HepG2 (cell line): ENCODE measurements around the gene ZNF284. TPM values are rescaled to one million over a fixed set of nuclear protein-coding genes. Genes with fewer than 3 reads are reported as not detected.

Source experiments
- CEBPZ ChIP-seq: IDR thresholded peaks from 2 replicates; pipeline ENCODE4 v1.6.1; 2012; ENCODE audit warnings: low read length, improper control_type of control experiment
- DZIP1 ChIP-seq: sonication (generic); formaldehyde crosslinking; IDR thresholded peaks from 2 replicates; pipeline ENCODE4 v1.5.0; 2020; ENCODE audit warnings: mild to moderate bottlenecking, missing genetic modification reagents
- FOSL2 ChIP-seq: sonication (generic); formaldehyde crosslinking; IDR thresholded peaks from 2 replicates; pipeline ENCODE4 v1.4.0; 2020; ENCODE audit warnings: missing genetic modification reagents
- JUND ChIP-seq: sonication (generic); formaldehyde crosslinking; IDR thresholded peaks from 2 replicates; pipeline ENCODE4 v1.8.0; 2022; ENCODE audit warnings: mild to moderate bottlenecking, missing genetic modification reagents
- MAZ ChIP-seq, 2 experiments: sonication (generic) in 1 of 2; formaldehyde crosslinking in 1 of 2; IDR thresholded peaks; 2 replicates each; pipeline versions ENCODE4 v1.5.0 to v1.6.1; 2012 to 2020; ENCODE audit warnings: low read depth in 2 of 2, mild to moderate bottlenecking in 2 of 2, borderline replicate concordance in 1 of 2, improper control_type of control experiment in 1 of 2, low read length in 1 of 2, missing genetic modification reagents in 1 of 2, moderate library complexity in 1 of 2
- MLXIP ChIP-seq: sonication (generic); formaldehyde crosslinking; IDR thresholded peaks from 2 replicates; pipeline ENCODE4 v1.9.0; 2021; ENCODE audit warnings: missing genetic modification reagents, borderline replicate concordance
- REST ChIP-seq, 2 experiments: IDR thresholded peaks; 2 replicates each; pipeline ENCODE4 v1.6.1; 2011 to 2012; ENCODE audit warnings: low read length in 2 of 2, borderline replicate concordance in 1 of 2, low read depth in 1 of 2, mild to moderate bottlenecking in 1 of 2, moderate library complexity in 1 of 2
- RFXAP ChIP-seq: sonication (generic); formaldehyde crosslinking; IDR thresholded peaks from 2 replicates; pipeline ENCODE4 v1.4.0; 2020; ENCODE audit warnings: missing genetic modification reagents, borderline replicate concordance
- TCF7L2 ChIP-seq: IDR thresholded peaks from 2 replicates; pipeline ENCODE4 v1.6.1; 2011; ENCODE audit warnings: mild to moderate bottlenecking, low read depth, low read length, moderate library complexity
- WIZ ChIP-seq: sonication (generic); formaldehyde crosslinking; IDR thresholded peaks from 2 replicates; pipeline ENCODE4 v1.5.1; 2020; ENCODE audit warnings: mild to moderate bottlenecking, missing genetic modification reagents
- ZBTB21 ChIP-seq: sonication (generic); formaldehyde crosslinking; IDR thresholded peaks from 2 replicates; pipeline ENCODE4 v1.4.0; 2020; ENCODE audit warnings: missing genetic modification reagents
- ZBTB42 ChIP-seq: sonication (generic); formaldehyde crosslinking; IDR thresholded peaks from 2 replicates; pipeline ENCODE4 v1.5.0; 2020; ENCODE audit warnings: mild to moderate bottlenecking, missing genetic modification reagents
- ZFP36 ChIP-seq: fragments of 150-350 bp; IDR thresholded peaks from 2 replicates; pipeline ENCODE4 v1.6.1; 2018; ENCODE audit warnings: borderline replicate concordance, low read length, low read depth; ENCODE audit not compliant: partially characterized antibody
- ZNF350 ChIP-seq: sonication (generic); formaldehyde crosslinking; IDR thresholded peaks from 2 replicates; pipeline ENCODE4 v1.4.0; 2020; ENCODE audit warnings: mild to moderate bottlenecking, low read depth, missing genetic modification reagents, borderline replicate concordance
- polyA plus RNA-seq, 8 experiments: library from polyadenylated mRNA; depleted of rRNA in 3 of 8; stranded (reverse) in 7 of 8; unstranded in 1 of 8; fragments of >200 nt; fragmentation: Illumina TruSeq in 4 of 8; extraction: Trizol in 4 of 8; gene quantifications; 2 replicates each; pipeline versions ENCODE4 v1.2.1 to v1.2.3, GENCODE V29; 2011 to 2016; ENCODE audit warnings: low read depth in 4 of 8, missing spikeins in 1 of 8, mixed read lengths in 1 of 8; ENCODE audit not compliant: insufficient read depth in 1 of 8
- total RNA-seq, 5 experiments: library from RNA; depleted of rRNA; stranded (reverse); fragments of >200 nt; fragmentation: Illumina TruSeq; extraction: Trizol; gene quantifications; 2 replicates each; pipeline ENCODE4 v1.2.3, GENCODE V29; 2016; ENCODE audit warnings: low read depth in 1 of 5

The ZNF284 gene
- total and polyA plus RNA-seq, 2 of the 13 experiments (the other 11 are each of a cell fraction or from before 2014, with no cell fraction given), result 1.2 to 2.3 TPM

GRCh38 chr19:44093931-44094765 lies 22.2 kb downstream of the ZNF284 start, which contains the start of gene ZNF224 (continued):
- TF ChIP-seq DZIP1 (CRISPR knock-in tag) (no peak), WIZ (CRISPR knock-in tag) (no peak), ZBTB42 (CRISPR knock-in tag) (no peak), MAZ (IDR thresholded peaks at IDR 0.05; ENCODE audit: borderline replicate concordance, low read depth, low read length) (no peak; the same call in 1 of the 2 replicates), MAZ (CRISPR knock-in tag; IDR thresholded peaks at IDR 0.05; ENCODE audit: low read depth) (no peak), ZBTB21 (CRISPR knock-in tag) (no peak), RFXAP (CRISPR knock-in tag) (peak; percentile 84), ZFP36 (no peak), ZNF350 (CRISPR knock-in tag) (peak; percentile 26; the same call in 1 of the 2 replicates), MLXIP (no peak), CEBPZ (no peak), TCF7L2 (no peak), JUND (CRISPR knock-in tag) (no peak), REST (IDR thresholded peaks at IDR 0.05; ENCODE audit: borderline replicate concordance in 1 of 2, low read depth in 1 of 2, low read length in 2 of 2) (0 out of 4 replicates have a peak, but pooled peaks of 1 of the 2 experiments have one; percentile 27), FOSL2 (CRISPR knock-in tag) (no peak)
